GM21825 (cell line): ENCODE measurements around the gene BMP8A.
"Not testable (repeated sequence)": the region's sequence is repeated elsewhere in the genome, so short reads cannot be mapped to it uniquely, and the experiment has no call there.

Experiments used
- ATAC-seq: cut with Tn5 transposase; IDR thresholded peaks from one replicate; pipeline ENCODE4 v1.9.1; 2021; ENCODE audit warnings: mild to moderate bottlenecking, moderate library complexity; ENCODE audit not compliant: unreplicated experiment

The BMP8A gene

GRCh38 chr1:39525366-39526165 is 34.1 kb downstream of the BMP8A start:
- peak; percentile 81 for ATAC-seq

- no peak for ATAC-seq
Observed at GRCh38 chr1:39526466-39527189, 35.2 kb downstream of the BMP8A start.

- not testable (repeated sequence) for ATAC-seq
Observed at GRCh38 chr1:39527190-39527579, 35.7 kb downstream of the BMP8A start.

GRCh38 chr1:39528082-39528481 is 36.6 kb downstream of the BMP8A start:
- no peak for ATAC-seq

GRCh38 chr1:39529901-39530535 is 38.6 kb downstream of the BMP8A start:
- ATAC-seq: no peak

- no peak for ATAC-seq
Observed at GRCh38 chr1:39531526-39531925, 40.1 kb downstream of the BMP8A start.

GRCh38 chr1:39533442-39533841 is 42.0 kb downstream of the BMP8A start:
- no peak for ATAC-seq

- no peak for ATAC-seq
Observed at GRCh38 chr1:39538531-39539251, 47.3 kb downstream of the BMP8A start.

- ATAC-seq: no peak
Observed at GRCh38 chr1:39539252-39539790, 47.9 kb downstream of the BMP8A start.

GRCh38 chr1:39540504-39541031 is 49.1 kb downstream of the BMP8A start:
- ATAC-seq: no peak

GRCh38 chr1:39542924-39543323 is 51.5 kb downstream of the BMP8A start:
- no peak for ATAC-seq

GRCh38 chr1:39544327-39544726 is 52.9 kb downstream of the BMP8A start:
- ATAC-seq: no peak

- no peak for ATAC-seq
Observed at GRCh38 chr1:39545531-39545930, 54.1 kb downstream of the BMP8A start.

- ATAC-seq: no peak
Observed at GRCh38 chr1:39554277-39554676, 62.8 kb downstream of the BMP8A start.

- ATAC-seq: no peak
Observed at GRCh38 chr1:39561279-39561678, 69.8 kb downstream of the BMP8A start.

- no peak for ATAC-seq
Observed at GRCh38 chr1:39562886-39563285, 71.5 kb downstream of the BMP8A start.

GRCh38 chr1:39563669-39564068 is 72.2 kb downstream of the BMP8A start:
- no peak for ATAC-seq

GRCh38 chr1:39564340-39564739 is 72.9 kb downstream of the BMP8A start:
- no peak for ATAC-seq

- ATAC-seq: no peak
Observed at GRCh38 chr1:39564941-39565340, 73.5 kb downstream of the BMP8A start.

- no peak for ATAC-seq
Observed at GRCh38 chr1:39566441-39567137, 75.2 kb downstream of the BMP8A start.
